Activated naive CD4-positive, alpha-beta T cell treated with anti-CD3 and anti-CD28 coated beads for 36 hours (primary cell): Measurements from ENCODE around the gene TPSD1. TPM values are rescaled to one million over a fixed set of nuclear protein-coding genes. Genes with fewer than 3 reads are reported as not detected.

Experiments
- CTCF ChIA-PET: fragments of 350-600 bp; sonication (Branson Sonifier 250); formaldehyde crosslinking; loops from one replicate; lab custom pipeline; 2021; ENCODE audit warnings: antibody characterized with exemption; lab: Charles Lee
- DNase-seq: peaks from one replicate; pipeline ENCODE4 v3.0.0-alpha.2; 2020
- H3K27ac Mint-ChIP-seq: one replicate; pipeline ENCODE4 v1.8.0; 2021; ENCODE audit warnings: mild to moderate bottlenecking, mixed read lengths
- H3K27me3 Mint-ChIP-seq: one replicate; pipeline ENCODE4 v1.8.0; 2021; ENCODE audit warnings: low read depth, mixed read lengths
- H3K36me3 Mint-ChIP-seq: one replicate; pipeline ENCODE4 v1.8.0; 2021; ENCODE audit warnings: low read depth, mixed read lengths
- H3K4me1 Mint-ChIP-seq: one replicate; pipeline ENCODE4 v1.8.0; 2021; ENCODE audit warnings: low read depth, mixed read lengths
- H3K4me3 Mint-ChIP-seq: one replicate; pipeline ENCODE4 v1.8.0; 2021; ENCODE audit warnings: mild to moderate bottlenecking, moderate library complexity, mixed read lengths
- H3K9me3 Mint-ChIP-seq: one replicate; pipeline ENCODE4 v1.8.0; 2021; ENCODE audit warnings: mixed read lengths
- intact Hi-C: fragments of 100-400 bp; cut with micrococcal nuclease; formaldehyde crosslinking; loops from one replicate; pipeline ENCODE4 v1.15.1; 2023
- total RNA-seq, 2 experiments: library from RNA; stranded (reverse); gene quantifications; one replicate each; pipeline ENCODE4 v1.2.3, GENCODE V29; 2021

TPSD1 gene
- total RNA-seq, 2 experiments from 2014 or later: not detected

DNA sequence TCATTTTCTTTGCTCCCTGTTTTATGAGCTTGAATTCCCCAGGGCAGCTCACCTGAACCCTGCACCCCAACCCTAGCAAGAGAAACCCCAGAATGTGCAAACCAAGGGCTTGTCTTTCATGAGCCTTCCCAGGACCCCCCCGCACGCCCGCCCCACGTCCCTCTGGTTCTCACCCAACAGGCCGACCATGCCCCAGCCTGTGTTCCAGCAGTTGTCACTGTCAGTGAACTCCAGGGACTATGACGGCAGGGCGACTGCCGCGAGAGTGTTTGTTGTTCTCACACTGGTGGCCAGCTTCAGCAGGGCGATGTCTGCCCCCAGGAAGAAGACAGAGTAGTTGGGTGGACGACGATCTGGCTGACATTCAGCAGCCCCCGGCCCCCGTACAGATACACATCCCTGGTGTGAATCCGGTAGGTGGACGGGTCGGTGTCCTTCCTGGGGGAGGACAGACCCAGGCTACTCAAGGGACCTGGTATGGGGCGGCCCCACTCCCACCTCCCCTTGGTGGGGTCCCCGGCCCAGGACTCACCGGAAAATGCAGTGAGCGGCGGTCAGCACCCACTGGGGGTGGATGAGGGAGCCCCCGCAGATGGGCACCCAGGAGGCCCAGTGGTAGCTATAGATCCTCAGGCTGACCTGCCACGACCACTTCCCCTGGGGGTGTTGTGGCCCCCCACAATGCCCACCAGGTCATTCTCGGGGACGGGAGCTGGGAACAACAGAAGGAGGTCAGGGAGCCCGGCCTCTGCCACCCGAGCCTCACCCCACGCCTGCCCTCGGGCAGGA lies 20.1 kb downstream of the TPSD1 start:
- H3K4me3 Mint-ChIP-seq: no peak overlapping the region
- H3K4me1 Mint-ChIP-seq: no peaks in the 10 kb centered on the region
- H3K27ac Mint-ChIP-seq: no peak overlapping the region
- CTCF ChIA-PET: no interaction called here
- peaks cover 15% of the 10 kb centered on the region for H3K27me3 Mint-ChIP-seq
- H3K9me3 Mint-ChIP-seq: no peaks in the 10 kb centered on the region
- no peak for DNase-seq
- intact Hi-C loops: no loop called here
- H3K36me3 Mint-ChIP-seq: no peaks in the 10 kb centered on the region

DNA sequence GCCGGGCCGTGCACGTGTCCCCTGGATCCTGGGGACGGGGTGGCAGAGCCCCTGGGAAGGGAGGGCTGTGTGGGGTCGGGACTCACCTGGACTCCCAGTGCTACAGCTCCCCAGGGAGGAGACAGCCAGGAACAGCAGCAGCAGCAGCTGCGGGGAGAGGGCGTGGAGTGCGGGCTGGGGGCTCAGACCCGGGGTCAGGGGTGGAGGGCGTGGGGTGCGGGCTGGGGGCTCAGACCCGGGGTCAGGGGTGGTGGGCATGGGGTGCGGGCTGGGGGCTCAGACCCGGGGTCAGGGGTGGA lies 20.7 kb downstream of the TPSD1 start:
- Mint-ChIP-seq H3K36me3 (no peaks in the 10 kb centered on the region), H3K4me3 (no peak overlapping the region), H3K9me3 (no peaks in the 10 kb centered on the region), H3K27me3 (peaks cover 15% of the 10 kb centered on the region), H3K4me1 (no peaks in the 10 kb centered on the region), H3K27ac (no peak overlapping the region)
- CTCF ChIA-PET: no interaction called here
- intact Hi-C loops: no loop called here
- DNase-seq: no peak

DNA sequence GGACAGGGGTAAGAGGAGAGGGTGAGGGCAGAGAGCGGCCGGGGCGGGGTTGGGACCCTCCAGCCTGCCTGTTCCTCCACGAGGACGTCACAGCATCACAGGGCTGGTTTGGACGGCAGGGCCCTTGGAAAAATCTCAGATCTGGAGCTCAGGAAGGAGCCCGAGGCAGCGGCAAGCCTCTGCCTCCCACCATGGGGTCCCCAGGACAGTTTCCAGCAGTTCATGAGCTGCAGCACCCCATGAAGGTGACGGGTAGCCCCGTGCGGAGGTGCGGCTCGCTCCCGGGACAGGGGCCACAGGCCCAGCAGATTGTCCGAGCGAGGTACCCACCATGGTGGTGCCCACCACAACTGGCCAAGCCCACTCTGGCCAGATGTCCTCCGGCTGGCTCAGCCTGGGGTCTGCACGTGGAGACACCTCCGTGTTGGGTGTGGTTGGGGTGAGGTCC lies 21.3 kb downstream of the TPSD1 start:
- H3K27ac Mint-ChIP-seq: no peak overlapping the region
- DNase-seq: no peak
- H3K27me3 Mint-ChIP-seq: peaks cover 15% of the 10 kb centered on the region
- no peaks in the 10 kb centered on the region for H3K9me3 Mint-ChIP-seq
- H3K36me3 Mint-ChIP-seq: no peaks in the 10 kb centered on the region
- H3K4me3 Mint-ChIP-seq: no peak overlapping the region
- intact Hi-C loops: no loop called here
- CTCF ChIA-PET: no interaction called here
- no peaks in the 10 kb centered on the region for H3K4me1 Mint-ChIP-seq

DNA sequence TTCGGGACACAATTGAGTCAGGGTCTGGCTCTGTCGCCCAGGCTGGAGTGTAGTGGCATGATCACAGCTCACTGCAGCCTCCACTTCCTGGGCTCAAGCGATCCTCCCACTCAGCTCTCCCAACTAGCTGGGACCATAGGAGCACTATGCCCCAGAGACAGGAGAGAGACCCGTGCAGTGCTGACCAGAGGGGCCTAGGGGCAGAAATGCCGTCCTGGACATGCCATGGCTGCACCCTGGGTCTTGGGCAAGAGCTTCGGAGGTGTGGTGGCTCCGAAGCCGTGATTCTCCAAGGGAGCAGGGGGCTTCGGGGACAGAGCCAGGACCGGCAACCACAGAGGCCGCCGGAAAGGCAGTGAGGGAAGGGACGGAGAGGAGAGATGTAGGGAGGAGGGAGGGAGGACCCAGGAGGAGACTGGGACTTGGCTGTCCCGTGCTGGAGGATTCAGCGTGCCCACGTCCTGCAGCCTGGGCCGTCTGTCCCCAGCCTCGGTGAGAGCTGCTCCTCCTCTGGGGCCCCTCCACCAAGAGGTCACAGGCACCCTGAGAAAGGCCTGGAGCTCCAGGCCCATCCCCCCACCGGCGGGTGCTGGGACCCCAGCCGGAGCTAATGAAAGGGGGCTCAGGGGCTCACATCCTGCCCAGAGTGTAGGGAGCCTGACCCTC lies 21.9 kb downstream of the TPSD1 start:
- intact Hi-C loops: no loop called here
- Mint-ChIP-seq H3K27ac (no peak overlapping the region), H3K9me3 (no peaks in the 10 kb centered on the region), H3K4me1 (no peaks in the 10 kb centered on the region), H3K4me3 (no peak overlapping the region), H3K36me3 (no peaks in the 10 kb centered on the region), H3K27me3 (peaks cover 15% of the 10 kb centered on the region)
- CTCF ChIA-PET: no interaction called here
- DNase-seq: no peak

GRCh38 chr16:1278477-1278876 lies 22.6 kb downstream of the TPSD1 start:
- DNase-seq: no peak
- intact Hi-C loops: no loop called here
- Mint-ChIP-seq H3K9me3 (no peaks in the 10 kb centered on the region), H3K36me3 (no peaks in the 10 kb centered on the region), H3K27ac (no peak overlapping the region), H3K27me3 (peaks cover 15% of the 10 kb centered on the region), H3K4me3 (no peak overlapping the region), H3K4me1 (no peaks in the 10 kb centered on the region)
- CTCF ChIA-PET: no interaction called here

DNA sequence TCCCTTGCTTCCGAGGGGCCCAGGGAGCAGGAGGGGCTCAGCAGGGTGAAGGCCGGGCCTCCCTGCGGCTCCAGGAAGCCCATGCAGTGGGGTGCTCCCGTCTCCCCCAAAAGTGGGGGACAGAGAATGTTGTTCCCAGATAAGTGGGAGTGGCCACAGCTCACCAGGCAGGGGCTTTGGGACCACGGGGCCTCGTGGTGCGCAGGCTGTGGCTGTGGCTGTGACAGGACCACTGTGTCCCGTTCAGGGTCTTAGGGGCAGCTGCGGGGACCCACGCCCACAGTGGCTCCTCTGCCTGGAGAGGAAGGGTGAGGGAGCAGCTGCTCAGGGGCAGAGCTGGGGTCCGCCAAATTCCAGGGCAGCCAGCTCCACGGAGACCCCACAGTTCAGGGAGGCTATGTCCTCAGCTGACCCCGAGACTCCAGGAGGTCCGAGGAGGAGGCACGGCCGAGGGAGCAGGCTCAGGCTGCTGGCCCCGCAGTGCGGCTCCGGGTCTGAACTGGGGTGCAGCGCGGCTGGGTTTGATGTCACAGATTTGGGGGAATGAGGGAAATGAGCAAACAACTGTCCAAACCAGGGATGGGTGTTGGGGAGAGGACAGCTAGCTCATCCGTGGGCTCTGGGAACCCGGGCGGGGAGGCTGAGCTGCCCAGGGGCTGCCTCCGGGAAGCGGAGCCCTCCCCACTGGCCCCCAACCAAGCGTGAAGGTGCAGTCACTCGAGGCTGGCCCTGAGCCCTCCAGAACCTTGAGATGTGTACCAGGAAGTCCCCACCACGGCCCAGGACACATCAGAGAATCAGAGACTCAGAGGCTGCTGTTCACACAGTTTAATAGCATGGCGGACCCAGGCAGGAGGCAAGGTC lies 23.4 kb downstream of the TPSD1 start:
- H3K9me3 Mint-ChIP-seq: no peaks in the 10 kb centered on the region
- CTCF ChIA-PET: no interaction called here
- H3K4me1 Mint-ChIP-seq: no peaks in the 10 kb centered on the region

DNA sequence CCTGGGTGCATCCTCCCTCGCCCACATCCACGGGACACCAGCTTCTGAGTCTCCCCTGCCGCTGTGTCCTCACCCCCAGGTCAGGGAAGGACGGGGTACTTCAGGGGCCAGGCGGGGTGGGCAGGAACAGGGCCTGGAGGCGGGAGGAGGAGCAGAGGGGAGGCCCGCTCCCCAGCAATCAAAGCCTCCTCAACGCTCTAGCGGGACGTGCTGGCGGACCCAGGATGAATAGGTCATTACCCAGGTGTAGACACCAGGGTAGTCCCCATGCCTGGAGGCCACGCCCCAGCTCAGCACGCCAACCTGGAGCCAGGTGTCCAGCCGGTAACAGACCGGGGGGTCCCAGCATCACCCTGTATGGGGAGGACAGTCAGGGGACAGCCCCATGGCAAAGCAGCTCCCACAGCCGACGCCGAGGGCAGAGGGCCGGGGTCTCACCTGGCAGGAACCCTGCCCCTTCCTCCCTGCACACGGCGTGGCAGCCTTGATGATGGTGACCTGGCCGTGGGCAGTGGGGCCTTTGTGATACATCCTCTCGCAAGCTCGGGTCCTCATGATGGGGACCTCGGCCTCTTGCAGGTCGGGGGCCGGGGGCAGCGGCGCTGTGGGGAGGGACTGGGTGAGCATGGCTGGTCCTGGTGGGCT lies 24.2 kb downstream of the TPSD1 start:
- no peak for DNase-seq
- intact Hi-C loops: no loop called here
- Mint-ChIP-seq H3K4me1 (no peaks in the 10 kb centered on the region), H3K27ac (no peak overlapping the region), H3K4me3 (no peak overlapping the region), H3K36me3 (no peaks in the 10 kb centered on the region), H3K27me3 (peaks cover 15% of the 10 kb centered on the region), H3K9me3 (no peaks in the 10 kb centered on the region)
- CTCF ChIA-PET: no interaction called here

More for the DNA sequence above, 23.4 kb downstream of the TPSD1 start:
- Mint-ChIP-seq H3K4me3 (no peak overlapping the region), H3K36me3 (no peaks in the 10 kb centered on the region), H3K27me3 (peaks cover 15% of the 10 kb centered on the region), H3K27ac (no peak overlapping the region)
- intact Hi-C loops: no loop called here
- no peak for DNase-seq

GRCh38 chr16:1280783-1281182 lies 24.9 kb downstream of the TPSD1 start:
- no peak overlapping the region for H3K27ac Mint-ChIP-seq
- DNase-seq: no peak
- H3K4me3 Mint-ChIP-seq: no peak overlapping the region
- H3K36me3 Mint-ChIP-seq: no peaks in the 10 kb centered on the region
- no peaks in the 10 kb centered on the region for H3K9me3 Mint-ChIP-seq
- no peaks in the 10 kb centered on the region for H3K4me1 Mint-ChIP-seq
- intact Hi-C loops: no loop called here
- peaks cover 11% of the 10 kb centered on the region for H3K27me3 Mint-ChIP-seq
- CTCF ChIA-PET: no interaction called here

DNA sequence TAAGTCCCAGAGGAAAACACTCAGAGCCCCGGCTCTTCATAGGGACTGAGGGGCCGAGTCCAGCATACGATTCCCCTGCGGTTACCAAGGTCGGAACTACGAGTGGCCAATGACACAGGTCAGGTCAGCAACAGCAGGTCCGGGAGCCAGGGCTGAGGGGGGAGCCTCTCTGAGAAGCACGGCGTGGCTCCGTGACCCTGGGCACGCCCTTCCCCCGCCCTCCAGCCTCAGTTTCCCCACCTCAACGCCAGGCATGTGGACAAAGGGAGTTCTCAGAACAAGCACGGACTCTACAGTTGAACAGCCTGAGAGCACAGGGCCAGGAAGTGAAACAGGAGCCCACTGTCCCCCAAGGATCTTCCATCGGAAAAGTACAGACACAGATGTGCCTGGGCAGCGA lies 25.6 kb downstream of the TPSD1 start:
- no peak for DNase-seq
- no peak overlapping the region for H3K4me3 Mint-ChIP-seq
- no peaks in the 10 kb centered on the region for H3K4me1 Mint-ChIP-seq
- H3K27ac Mint-ChIP-seq: no peak overlapping the region
- H3K9me3 Mint-ChIP-seq: no peaks in the 10 kb centered on the region
- no peaks in the 10 kb centered on the region for H3K36me3 Mint-ChIP-seq
- CTCF ChIA-PET: no interaction called here
- intact Hi-C loops: no loop called here
- peaks cover 9% of the 10 kb centered on the region for H3K27me3 Mint-ChIP-seq

GRCh38 chr16:1282324-1282973 lies 26.6 kb downstream of the TPSD1 start:
- Mint-ChIP-seq H3K4me3 (no peak overlapping the region), H3K27me3 (peaks cover 9% of the 10 kb centered on the region), H3K9me3 (no peaks in the 10 kb centered on the region), H3K4me1 (no peaks in the 10 kb centered on the region), H3K27ac (no peak overlapping the region), H3K36me3 (no peaks in the 10 kb centered on the region)
- CTCF ChIA-PET: no interaction called here
- intact Hi-C loops: no loop called here
- DNase-seq: no peak

DNA sequence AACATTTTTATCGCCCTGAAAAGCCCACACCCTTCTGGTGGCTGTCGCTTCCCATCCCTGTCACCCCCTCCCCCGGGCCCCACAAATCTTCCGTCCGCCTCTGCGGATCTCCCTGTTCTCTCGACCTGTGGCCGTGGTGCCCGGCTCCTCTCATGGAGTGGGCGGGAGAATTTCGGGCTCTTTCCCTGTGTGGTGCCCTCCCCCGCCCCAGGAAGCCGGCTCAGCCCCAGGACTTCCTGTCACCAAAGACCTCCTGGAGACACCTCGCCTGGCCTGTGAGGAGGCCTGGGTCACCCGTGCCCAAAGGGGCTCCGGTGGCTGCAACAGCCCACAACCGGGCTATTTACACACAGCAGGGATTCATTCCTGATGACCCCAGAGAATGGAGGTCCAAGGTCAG lies 27.4 kb downstream of the TPSD1 start:
- Mint-ChIP-seq H3K4me1 (peaks cover 1% of the 10 kb centered on the region), H3K4me3 (no peak overlapping the region), H3K36me3 (no peaks in the 10 kb centered on the region), H3K27me3 (peaks cover 13% of the 10 kb centered on the region), H3K27ac (no peak overlapping the region), H3K9me3 (no peaks in the 10 kb centered on the region)
- intact Hi-C loops: no loop called here
- DNase-seq: no peak
- CTCF ChIA-PET: no interaction called here
